Right lobe of liver (tissue), 4 donors: ENCODE data around the gene TNRC6C.

Source experiments
- CTCF ChIP-seq, 4 donors: fragments of 200-600 bp in 3 of 4; fragments of 450-650 bp in 1 of 4; IDR thresholded peaks; one replicate each; pipeline versions ENCODE4 v1.5.1 to v1.8.0; 2016 to 2022; ENCODE audit warnings: antibody characterized with exemption in 4 of 4, mild to moderate bottlenecking in 2 of 4
- POLR2A ChIP-seq: fragments of 450-650 bp; IDR thresholded peaks from one replicate; pipeline ENCODE4 v1.6.1; 2017; ENCODE audit warnings: antibody characterized with exemption, mild to moderate bottlenecking
- donor health status: DM: no; HTN: no; CAD: no.
- donor health status: DM: no; HTN: no; CAD: no.
- donor health status: DM: no; HTN: yes; CAD: no.

GRCh38 chr17:78101542-78101941 lies 143.0 kb downstream of the TNRC6C start:
- no peak for TF ChIP-seq CTCF (IDR thresholded peaks at IDR 0.05)
- no peak for TF ChIP-seq POLR2A
